Activated effector memory CD4-positive, alpha-beta T cell treated with Interleukin-2 at 50 U/mL for 16 hours (primary cell): Measurements from ENCODE around the gene GHRH.

Experiments
- DNase-seq: peaks from one replicate; pipeline ENCODE4 v3.0.0-alpha.2; 2020

Gene GHRH, protein sequence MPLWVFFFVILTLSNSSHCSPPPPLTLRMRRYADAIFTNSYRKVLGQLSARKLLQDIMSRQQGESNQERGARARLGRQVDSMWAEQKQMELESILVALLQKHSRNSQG

DNA sequence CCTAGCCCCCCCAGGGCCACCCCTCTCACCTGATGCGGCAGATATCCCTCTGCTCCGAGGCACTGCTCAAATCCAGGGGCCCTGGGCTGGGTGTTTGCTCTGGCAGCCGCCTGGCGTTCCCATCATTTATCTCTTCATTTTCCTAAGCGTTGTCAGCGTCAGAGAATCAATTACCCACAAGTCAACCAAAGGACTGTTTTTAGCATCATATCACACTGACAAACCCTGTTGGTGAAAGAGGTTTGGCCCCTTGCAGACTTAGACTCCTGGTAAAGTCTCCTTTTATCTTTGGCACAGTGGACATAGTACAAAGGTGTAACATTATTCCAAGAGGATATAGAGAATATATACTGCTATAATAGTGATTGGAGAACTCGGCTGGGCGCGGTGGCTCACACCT lies at the start of gene GHRH:
GHRH (minus strand) TSS at position 101 of the 400 bp plus-strand sequence. CDS start 4,925 bp downstream, outside the sequence.
- no peak for DNase-seq

DNA sequence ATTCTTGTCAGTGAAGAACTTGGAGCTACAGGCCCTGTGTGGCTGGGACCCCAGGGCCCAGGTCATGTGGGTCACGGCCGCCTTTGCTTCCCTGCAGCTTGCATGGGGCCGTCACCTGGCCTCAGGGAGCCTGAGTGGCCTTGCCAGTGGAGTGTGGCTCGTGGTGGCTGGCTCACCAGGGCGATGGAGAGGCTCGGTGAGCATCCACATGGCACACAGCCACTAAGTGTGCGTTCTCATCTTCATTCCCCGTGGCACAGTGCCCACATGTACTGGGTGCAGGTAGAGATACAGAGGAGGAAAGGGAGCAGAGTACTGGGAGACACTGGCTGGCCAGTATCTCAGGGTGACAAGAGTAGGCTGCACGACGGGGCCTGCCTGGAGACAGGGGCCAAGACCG lies 49.3 kb upstream of the GHRH start:
- no peak for DNase-seq

DNA sequence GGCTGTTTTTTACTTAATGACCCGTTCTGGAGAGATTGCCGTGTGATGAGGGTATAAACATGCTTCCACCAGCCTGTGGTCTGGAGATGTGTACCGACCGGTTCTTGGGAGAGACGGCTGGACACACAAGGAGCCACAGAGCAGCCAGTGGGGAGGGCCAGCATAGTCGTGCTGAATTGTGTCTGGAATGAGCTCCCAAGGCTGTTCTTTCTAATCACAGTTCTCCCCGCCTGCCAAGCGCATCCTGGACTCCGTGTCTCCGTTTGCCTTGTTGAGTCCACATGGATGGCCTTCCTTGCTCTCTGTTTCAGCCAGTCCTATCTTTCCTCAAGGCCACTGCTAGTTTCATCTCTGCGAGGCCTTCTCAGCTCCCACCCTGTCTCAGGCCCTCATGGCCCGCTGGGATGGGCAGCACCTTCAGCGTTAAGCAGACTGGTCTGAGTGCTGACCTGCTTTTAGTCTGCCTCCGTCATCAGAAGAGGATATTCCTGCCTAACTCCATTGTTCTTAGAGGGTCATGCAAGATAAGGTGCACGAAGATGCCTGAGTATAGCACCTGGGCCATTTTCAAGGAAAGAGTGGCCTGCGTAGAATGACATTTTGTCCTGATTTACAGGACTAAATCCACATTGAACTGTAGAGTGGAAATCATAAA lies 48.4 kb upstream of the GHRH start:
- no peak for DNase-seq

DNA sequence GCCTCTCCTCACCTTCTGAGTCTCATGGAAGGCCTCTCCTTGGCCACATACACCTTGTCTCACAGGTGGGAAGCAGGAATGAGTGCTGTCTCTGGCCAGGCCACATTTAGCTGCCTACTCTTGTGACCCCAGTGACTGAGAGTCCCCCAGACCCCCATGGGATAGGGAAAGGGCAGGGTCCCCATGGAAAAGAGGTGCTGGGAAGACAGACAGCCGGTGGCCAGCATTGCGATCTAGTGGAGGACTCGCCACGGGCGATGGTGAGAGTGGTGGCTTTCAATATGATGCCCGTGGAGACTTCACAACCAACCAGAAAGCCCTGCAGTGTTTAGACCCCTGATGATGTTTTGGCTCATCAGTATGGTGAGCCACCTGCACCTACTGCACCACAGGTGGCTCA lies 47.7 kb upstream of the GHRH start:
- DNase-seq = no peak

DNA sequence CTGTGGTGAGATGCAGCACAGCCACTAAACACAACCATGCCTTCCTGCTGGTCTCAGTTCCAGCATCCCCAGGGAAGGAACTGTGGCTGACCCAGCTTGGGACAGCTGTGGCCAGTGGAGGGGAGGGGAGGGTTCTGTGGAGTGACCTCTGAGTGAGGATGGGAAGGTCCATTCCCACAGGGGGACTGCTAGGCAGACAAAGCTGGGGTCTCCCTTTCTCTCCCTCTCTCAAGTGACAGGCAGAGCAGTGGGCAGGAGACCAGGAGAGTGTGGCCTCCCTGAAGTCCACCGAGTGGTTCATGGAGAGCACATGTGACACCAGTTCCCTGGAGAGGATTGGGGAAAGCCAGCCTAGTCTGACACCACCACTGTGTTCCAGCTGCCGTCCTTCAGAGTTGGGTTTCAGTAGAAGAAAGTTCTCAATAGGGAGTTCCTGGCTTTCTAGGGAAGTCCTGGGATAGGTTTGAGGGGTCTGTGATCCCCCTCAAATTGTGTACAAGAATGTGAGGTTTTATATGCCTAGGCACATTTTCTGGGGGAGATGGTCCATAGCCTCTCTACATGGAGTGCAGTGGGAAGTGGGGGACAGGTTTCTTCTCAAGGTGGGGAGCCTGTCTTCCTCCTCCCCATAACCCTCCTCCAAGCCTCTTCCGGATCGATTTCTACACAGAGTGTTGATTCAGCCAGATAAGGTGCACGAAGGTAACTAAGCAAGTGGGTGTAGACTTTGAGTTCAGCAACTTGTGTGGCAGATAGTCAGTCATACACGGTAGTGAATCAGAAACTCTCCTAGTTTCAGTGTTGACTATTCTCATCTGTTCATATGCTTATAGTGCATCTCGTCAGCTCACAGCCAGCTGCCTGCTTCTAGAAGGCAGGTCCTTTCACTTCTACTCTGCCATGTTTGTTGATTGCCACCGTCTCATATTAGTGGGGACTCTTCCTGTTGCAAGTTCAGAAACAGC lies 46.8 kb upstream of the GHRH start:
- DNase-seq = no peak

DNA sequence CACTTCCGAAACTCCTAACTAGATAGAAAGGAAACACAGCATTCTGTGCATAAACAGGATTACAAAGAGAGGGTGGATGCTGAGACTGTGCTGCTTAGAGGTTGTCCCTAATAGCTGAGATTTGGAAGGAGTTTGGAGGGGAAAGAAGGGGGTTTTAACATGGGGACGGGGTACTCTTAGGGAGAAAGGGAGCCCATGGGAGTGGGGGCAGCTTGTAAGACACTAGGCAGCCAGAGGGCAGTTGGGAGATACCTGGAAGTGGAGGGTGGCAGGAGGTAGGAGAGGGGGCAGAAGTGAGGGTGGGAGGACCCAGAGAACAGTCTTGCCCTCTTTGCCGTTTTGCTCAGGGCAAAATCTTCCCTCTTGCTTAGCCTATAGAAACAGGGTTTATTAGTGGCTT lies 44.2 kb upstream of the GHRH start:
- DNase-seq = no peak

DNA sequence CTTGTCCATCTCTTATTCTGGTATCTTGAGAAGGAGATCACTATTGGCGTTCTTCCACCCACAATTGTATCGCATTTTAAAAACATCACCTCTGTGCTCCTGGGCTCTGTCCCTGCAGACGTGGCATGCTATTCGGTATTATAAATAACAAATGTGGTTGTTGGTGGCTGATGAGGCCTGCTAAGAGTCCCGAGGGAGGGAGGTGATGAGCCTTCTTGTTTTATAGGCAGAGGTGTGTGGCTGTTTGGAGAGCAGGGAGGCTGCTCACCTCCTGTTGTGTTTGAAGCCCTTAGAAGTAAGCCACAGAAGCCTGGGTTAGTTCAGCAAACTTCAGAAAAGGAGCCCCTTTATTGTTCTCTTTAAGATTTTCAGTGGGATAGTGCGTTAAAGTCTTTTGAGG lies 43.5 kb upstream of the GHRH start:
- DNase-seq = no peak

DNA sequence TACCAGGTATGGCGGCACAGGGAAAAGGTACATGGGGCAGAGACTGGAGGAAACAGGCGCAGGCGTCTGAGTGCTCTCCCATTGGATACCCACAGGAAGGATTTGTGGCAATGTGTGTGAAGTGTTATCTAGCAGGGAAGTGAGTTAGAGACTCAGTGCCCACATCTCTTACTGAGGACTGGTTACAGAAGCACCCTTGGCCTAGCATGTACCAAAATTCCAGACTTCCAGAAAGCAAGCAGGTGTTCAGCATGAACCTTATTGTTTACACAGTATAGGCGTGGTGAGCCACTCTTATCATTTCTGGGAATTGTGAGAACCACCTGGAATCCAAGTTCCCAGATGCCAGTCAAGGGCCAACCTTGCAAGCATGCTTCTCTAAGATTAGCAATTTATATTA lies 42.0 kb upstream of the GHRH start:
- DNase-seq = no peak

DNA sequence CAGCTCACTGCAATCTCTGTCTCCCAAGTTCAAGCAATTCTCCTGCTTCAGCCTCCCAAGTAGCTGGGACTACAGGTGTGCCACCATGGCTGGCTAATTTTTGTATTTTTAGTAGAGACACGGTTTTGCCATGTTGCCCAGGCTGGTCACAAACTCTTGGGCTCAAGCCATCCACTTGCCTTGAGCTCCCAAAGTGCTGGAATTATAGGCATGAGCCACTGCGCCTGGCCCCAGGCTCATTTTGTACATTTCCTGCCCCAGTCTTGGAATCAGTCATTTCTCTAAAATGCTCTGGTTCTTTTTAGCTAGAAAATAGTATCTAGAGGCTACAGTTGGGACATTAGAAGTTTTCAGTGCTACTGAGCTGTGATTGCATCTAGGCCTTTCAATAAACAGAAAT lies 41.4 kb upstream of the GHRH start:
- DNase-seq = no peak

DNA sequence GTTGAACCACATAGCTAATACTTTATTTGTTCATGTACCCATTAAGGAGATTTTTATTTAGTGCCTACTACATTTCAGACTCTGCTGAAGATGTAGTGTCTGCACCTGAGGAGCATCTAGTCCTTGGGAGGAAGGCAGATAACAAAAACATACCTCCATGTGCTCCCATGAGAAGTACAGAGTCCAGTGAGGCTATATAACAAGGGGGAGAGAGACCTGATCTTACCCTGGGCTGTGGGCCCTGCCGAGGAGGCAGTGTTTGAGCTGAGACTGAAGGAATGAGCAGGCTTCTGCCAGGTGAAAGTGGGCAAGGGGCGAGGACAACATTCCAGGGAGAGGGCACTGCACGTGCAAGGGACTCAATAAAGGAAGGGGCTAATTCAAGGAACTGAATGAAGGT lies 39.9 kb upstream of the GHRH start:
- DNase-seq = no peak

DNA sequence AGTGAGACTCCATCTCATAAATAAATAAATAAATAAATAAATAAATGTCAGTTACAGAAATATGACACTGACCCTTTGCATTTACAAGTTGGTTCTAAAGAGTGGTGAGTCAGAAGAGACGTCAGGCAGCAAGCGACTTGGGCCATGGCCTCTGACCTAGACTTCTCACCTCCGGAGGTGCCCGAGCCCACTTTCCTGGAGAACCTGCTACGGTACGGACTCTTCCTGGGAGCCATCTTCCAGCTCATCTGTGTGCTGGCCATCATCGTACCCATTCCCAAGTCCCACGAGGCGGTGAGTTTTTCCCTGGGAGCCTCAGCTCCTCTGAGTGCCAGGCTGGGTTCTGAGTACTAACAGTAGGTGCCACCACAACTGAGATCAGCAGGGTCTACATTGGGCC lies 39.5 kb upstream of the GHRH start:
- DNase-seq = no peak

DNA sequence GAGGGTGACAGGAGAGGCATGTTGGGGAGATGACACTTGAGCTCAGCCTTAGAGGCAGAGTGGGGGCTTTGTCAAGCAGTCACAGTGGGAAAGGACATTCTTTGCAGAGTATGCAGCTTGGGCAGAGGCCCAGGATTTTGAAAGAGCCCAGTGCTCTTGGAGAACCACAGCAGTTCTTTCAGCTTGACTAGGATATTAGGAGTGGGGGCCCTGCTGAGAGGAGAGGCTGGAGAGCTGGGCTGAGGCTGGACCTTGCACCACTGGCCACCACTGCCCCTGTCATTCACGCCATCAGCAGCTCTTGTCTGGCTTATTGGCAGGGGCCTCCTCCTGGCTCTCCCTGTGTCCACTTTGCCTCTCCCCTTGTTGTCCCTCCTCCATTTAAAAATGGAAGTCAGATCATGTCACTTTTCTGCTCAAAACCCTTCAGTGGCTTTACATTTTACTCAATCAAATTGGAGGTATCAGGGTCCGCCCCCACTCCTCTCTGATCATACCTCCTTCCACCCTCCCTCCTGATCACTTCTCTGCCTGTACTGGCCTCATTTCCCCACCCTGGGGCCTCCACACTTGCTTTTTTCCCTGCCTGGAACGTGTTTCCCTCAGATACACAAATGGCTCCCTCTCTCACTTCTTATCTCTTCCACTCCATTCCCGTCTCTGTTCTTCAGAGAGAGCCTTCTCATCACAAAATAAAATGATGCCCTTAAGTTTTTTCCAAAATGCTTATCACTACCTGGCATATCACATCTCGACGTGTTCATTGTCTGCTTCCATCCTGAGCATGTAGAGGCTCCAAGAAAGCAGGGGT lies 38.3 kb upstream of the GHRH start:
- no peak for DNase-seq

DNA sequence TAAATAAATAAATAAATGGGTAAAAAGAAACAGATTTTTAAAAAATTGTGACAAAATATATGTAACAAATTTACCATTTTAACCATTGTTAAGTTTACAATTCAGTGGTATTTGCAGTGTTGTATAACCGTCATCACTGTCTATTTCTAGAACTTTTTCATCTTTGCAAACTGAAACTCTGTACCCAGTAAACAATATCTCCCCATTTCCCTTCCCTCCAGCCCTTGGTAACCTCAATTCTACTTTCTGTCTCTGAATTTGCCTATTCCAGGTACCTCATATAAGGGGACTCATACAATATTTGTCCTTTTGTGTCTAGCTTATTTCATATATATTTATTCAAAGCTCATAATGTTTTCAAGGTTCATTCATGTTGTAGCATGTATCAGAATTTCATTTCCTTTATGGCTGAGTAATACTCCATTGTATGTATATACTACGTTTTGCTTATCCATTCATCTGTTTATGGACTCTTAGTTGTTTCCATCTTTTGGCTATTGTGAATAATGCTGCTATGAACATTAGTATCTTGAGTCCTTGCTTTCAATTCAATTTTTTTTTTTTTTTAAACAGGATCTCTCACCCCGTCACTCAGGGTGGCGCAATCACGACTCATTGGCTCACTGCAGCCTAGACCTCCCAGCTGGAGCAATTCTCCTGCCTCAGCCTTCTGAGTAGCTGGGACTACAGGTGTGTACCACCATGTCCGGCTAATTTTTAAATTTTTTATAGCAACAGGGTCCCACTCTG lies 36.8 kb upstream of the GHRH start:
- DNase-seq = no peak

DNA sequence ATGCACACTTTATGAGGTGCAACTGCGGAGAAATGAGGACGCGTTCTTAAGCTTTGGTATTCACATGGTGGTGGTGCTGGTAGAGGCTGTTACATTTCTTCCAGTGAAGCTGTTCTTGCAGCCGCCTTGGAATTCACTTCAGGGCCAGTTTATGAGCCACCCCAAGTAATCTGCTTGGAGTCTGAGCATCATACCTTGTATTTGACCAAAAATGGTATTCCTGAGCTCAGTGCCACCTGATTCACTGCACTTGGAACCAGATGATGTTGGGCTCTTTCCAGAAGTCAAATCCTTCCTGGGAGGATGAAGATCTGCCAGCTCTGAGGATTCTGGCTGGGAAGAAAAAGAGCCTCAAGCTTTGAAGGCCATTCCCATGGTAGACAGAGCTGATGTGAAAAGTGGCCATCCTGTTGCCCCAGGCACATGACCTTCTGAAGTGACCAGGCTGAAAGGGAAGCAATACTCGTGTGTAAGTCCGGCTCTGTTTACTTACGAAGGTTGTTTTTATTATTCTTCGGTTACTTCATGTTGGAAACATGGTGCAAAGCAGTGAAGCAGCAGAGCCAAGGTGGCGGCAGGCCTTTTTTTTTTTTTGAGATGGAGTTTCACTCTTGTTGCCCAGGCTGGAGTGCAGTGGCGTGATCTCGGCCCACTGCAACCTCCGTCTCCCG lies 35.6 kb upstream of the GHRH start:
- DNase-seq = no peak

DNA sequence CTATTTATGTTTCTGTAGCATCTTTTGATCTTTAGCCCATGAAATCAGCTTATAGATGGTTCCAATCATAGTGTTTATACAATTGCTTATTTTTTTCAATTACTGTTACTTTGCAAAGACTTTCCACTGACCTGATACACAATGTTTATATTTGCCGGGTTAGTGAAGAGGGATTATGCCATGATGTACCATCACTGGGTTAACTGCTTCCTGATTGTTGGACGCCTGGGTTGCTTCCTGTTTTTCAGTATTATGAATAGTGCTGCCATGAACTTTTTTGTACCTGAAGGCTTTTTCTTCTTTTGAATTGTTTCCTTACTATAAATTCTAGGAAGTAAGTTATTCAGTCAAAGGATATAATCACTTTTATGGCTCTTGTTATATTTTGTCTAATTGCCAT lies 34.8 kb upstream of the GHRH start:
- DNase-seq = no peak

DNA sequence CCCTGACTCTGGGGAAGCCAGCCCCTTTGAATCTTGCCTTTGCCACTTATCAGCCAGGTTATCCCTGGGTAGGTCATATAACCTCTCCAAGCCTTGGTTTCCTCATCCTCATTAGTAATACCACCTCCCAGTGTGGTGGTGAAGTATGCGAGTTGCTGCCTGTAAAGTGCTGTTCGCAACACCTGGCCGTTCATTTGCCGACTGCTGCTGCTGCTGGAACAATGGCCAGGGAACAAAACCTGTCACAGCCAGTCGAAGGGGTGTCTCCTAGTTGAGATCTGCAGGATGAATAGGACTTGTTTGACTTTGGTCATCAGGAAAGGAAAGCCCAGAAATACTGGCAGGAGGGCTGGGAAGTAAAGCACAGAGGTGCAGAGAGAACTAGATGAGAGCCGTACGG lies 34.0 kb upstream of the GHRH start:
- DNase-seq = no peak

DNA sequence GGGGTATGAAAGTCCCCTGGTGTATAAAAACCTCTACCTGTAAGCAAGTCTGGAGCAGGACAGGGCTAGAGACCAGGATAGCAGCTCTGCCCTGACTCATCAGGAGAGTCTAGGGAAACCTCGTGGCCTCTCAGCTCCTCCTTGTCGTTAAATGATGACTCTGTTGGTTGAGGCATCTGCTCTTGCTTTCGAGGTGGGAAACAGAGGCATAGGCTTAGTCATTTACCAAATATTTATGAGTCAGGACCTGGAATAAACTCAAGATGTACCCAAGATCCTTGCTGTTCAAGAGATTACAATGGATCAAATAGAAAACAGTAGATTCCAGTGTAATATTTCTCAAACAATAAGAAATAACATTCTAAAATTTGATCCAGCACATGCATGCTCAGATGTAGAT lies 33.4 kb upstream of the GHRH start:
- no peak for DNase-seq

DNA sequence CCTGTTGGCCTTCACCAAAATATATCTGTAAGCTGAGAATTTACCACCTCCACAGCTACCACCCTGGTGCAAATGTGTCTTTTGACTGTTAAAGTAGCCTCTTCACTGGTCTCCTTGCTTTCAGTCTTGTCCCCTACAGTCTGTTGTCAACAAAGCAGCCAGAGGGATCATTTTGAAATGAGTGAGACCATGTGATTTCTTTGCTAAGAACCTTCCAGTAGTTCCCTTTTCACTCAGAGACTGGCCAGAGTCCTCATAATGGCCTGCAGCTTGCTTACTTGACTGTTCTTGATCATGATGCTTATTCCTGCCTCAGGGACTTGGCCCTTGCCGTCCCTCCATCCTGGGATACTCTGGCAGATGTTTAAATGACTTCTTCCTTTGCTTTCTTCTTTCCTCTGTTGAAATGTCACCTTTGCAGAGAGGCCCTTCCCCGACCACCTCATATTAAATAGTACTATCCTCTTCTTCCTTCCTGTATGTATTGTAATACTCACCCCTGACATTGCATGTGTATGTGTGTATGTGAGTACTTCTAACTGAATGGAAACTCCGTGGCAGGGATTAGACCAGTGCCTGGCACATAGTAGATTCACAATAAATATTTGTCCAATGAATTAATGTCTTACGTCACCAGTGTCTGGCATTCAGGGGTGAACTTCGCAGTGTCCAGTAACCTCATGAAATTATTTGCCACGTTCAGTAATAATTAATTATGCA lies 32.8 kb upstream of the GHRH start:
- DNase-seq = no peak

DNA sequence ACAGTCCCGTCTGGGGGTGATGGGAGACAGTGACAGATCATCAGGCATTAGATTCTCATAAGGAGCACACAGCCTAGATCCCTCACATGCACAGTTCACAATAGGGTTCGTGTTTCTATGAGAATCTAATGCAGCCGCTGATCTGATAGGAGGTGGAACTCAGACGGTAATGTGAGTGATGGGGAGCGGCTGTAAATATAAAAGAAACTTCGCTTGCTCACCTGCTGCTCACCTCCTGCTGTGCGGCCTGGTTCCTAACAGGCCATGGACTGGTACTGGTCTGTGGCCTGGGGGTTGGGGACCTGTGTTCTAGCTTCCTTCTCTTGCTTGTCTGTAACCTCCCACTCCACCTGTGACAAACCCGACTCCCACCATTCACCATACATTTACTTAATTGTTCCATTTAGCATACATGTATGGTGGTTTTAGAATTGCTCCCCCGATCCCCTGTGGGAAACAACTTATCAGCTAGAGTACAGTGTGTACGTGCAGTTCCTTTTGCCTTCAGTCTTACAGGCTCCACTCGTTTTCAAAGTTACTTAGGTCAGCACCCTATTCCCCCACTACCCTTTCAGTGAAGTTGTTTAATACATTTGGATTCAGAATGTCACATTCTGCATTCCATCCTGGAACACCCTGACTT lies 31.8 kb upstream of the GHRH start:
- DNase-seq = no peak

DNA sequence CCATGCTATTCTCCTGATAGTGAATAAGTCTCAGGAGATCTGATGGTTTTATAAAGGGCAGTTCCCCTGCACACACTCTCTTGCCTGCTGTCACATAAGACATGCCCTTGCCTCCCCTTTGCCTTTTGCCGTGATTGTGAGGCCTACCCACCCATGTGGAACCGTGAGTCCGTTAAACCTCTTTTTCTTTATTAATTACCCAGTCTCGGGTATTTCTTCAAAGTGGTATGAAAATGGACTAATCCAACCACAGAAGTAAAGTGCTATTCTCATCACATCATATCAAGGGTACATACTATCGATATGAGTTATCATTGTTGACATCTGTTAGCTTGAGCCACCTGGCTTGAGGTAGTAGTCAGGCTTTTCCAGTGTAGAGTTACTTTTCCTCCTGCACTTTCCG lies 30.1 kb upstream of the GHRH start:
- no peak for DNase-seq
